Ascending aorta (tissue), 2 donors: Measurements from ENCODE around the gene ST3GAL5. TPM values are rescaled to one million over a fixed set of nuclear protein-coding genes. Genes with fewer than 3 reads are reported as not detected.
"Not testable (repeated sequence)": the region's sequence is repeated elsewhere in the genome, so short reads cannot be mapped to it uniquely, and the experiment has no call there.

ENCODE experiments used
- DNase-seq, 2 donors: peaks; one replicate each; pipeline ENCODE4 v3.0.0-alpha.2; 2019; ENCODE audit warnings: low spot score in 2 of 2
- H3K27ac ChIP-seq, 2 donors: fragments of 200-600 bp; sonication (generic); one replicate each; pipeline ENCODE4 v1.5.1; 2016 to 2017; ENCODE audit warnings: mild to moderate bottlenecking in 1 of 2
- H3K27me3 ChIP-seq: fragments of 200-600 bp; sonication (generic); one replicate; pipeline ENCODE4 v1.5.1; 2017
- H3K36me3 ChIP-seq, 2 donors: fragments of 200-600 bp; sonication (generic); one replicate each; pipeline ENCODE4 v1.5.1; 2016
- H3K4me1 ChIP-seq, 2 donors: fragments of 200-600 bp; sonication (generic); one replicate each; pipeline ENCODE4 v1.5.1; 2016 to 2017; ENCODE audit warnings: mild to moderate bottlenecking in 1 of 2
- H3K4me3 ChIP-seq, 2 donors: fragments of 200-600 bp; sonication (generic); one replicate each; pipeline ENCODE4 v1.5.1; 2016 to 2017; ENCODE audit warnings: mild to moderate bottlenecking in 1 of 2
- H3K9me3 ChIP-seq, 2 donors: fragments of 200-600 bp; sonication (generic); one replicate each; pipeline ENCODE4 v1.5.1; 2016
- intact Hi-C: fragments of 100-400 bp; cut with DNase I; formaldehyde crosslinking; loops from one replicate; pipeline ENCODE4 v1.15.1; 2023
- total RNA-seq: library from RNA; depleted of rRNA; stranded (reverse); fragments of >200 nt; gene quantifications from one replicate; pipeline ENCODE4 v1.1.0, GENCODE V29; 2016
- TF ChIP-seq, protein P1 (sequence below), 3 experiments: fragments of 200-600 bp in 2 of 3; fragments of 450-650 bp in 1 of 3; sonication (generic) in 2 of 3; IDR thresholded peaks; one replicate each; pipeline ENCODE4 v1.5.1; 2016 to 2019; ENCODE audit warnings: antibody characterized with exemption in 3 of 3, mild to moderate bottlenecking in 1 of 3, moderate library complexity in 1 of 3

ST3GAL5 gene
- total RNA-seq, 1 donor from 2014 or later: 21.0 TPM

GRCh38 chr2:85935170-85935745 is 46.5 kb upstream of the ST3GAL5 start:
- Histone ChIP-seq H3K9me3 (no peaks in the 10 kb centered on the region), H3K4me3 (no peak overlapping the region), H3K27me3 (no peaks in the 10 kb centered on the region), H3K4me1 (no peaks in the 10 kb centered on the region), H3K36me3 (no peaks in the 10 kb centered on the region), H3K27ac (no peak overlapping the region)
- TF ChIP-seq, protein P1, sequence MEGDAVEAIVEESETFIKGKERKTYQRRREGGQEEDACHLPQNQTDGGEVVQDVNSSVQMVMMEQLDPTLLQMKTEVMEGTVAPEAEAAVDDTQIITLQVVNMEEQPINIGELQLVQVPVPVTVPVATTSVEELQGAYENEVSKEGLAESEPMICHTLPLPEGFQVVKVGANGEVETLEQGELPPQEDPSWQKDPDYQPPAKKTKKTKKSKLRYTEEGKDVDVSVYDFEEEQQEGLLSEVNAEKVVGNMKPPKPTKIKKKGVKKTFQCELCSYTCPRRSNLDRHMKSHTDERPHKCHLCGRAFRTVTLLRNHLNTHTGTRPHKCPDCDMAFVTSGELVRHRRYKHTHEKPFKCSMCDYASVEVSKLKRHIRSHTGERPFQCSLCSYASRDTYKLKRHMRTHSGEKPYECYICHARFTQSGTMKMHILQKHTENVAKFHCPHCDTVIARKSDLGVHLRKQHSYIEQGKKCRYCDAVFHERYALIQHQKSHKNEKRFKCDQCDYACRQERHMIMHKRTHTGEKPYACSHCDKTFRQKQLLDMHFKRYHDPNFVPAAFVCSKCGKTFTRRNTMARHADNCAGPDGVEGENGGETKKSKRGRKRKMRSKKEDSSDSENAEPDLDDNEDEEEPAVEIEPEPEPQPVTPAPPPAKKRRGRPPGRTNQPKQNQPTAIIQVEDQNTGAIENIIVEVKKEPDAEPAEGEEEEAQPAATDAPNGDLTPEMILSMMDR (IDR thresholded peaks at IDR 0.05): no peak
- no peak for DNase-seq
- intact Hi-C loops: no loop called here

DNA sequence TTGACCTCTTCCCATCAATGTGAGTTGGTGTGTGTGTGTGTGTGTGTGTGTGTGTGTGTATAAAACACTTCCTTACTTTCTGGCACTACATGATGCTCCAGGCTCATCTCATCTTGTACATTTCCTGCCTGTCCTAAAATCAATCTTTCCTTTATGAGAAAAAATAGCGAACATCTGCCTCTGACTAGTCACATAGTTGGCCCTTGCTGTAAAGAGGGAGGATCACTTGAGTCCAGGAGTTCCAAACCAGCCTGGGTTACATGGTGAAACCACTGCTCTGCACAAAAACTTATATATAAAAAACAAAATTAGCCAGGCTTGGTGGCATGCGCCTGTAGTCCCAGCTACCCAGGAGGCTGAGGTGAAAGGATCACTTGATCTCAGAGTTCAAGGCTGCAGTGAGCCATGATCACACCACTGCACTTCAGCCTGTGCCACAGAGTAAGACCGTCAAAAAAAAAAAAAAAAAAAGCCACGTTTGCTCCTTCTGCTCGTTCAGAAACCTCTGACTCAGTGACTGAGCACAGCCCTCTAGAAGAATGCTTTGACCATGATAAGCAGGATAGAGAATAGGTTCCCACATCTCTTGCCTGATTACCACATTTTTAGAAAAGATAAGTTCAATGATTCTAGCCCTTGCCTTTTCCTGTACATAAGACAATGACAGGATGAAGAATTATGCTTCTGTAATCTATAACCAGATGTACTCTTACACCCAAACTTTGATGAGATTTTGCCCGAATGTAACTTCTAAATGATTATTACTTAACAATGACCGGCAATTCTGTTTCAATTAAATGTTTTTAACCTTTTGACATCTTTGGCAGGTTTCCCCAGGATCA is 45.2 kb upstream of the ST3GAL5 start:
- intact Hi-C loops: no loop called here
- H3K36me3 ChIP-seq: no peaks in the 10 kb centered on the region
- H3K27ac ChIP-seq: no peak overlapping the region
- TF ChIP-seq, protein P1 (IDR thresholded peaks at IDR 0.05): no peak
- H3K4me1 ChIP-seq: no peaks in the 10 kb centered on the region
- no peak overlapping the region for H3K4me3 ChIP-seq
- no peaks in the 10 kb centered on the region for H3K27me3 ChIP-seq
- H3K9me3 ChIP-seq: no peaks in the 10 kb centered on the region
- no peak for DNase-seq

DNA sequence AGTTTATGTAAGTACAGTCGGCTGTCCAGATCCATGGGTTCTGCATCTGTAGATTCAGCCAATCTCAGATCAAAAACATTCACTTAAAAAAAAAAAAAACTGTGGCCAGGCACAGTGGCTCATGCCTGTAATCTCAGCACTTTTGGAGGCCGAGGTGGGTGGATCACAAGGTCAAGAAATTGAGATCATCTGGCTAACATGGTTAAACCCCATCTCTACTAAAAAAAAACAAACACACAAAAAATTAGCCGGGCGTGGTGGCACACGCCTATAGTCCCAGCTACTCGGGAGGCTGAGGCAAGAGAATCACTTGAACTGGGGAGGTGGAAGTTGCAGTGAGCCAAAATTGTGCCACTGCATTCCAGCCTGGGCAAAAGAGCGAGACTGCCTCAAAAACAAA is 42.4 kb upstream of the ST3GAL5 start:
- H3K36me3 ChIP-seq, H3K27ac ChIP-seq, H3K4me1 ChIP-seq, DNase-seq, H3K27me3 ChIP-seq, H3K4me3 ChIP-seq, H3K9me3 ChIP-seq, intact Hi-C loops: not testable (repeated sequence)

- intact Hi-C loops: no loop called here
- Histone ChIP-seq H3K4me1 (no peaks in the 10 kb centered on the region), H3K4me3 (no peak overlapping the region), H3K9me3 (no peaks in the 10 kb centered on the region), H3K27me3 (no peaks in the 10 kb centered on the region), H3K27ac (peak overlapping the region; percentile 36 to 47), H3K36me3 (no peaks in the 10 kb centered on the region)
- DNase-seq: no peak
- TF ChIP-seq, protein P1 (IDR thresholded peaks at IDR 0.05): no peak
Observed at GRCh38 chr2:85930129-85931124, 41.6 kb upstream of the ST3GAL5 start.

GRCh38 chr2:85929096-85930050 is 40.6 kb upstream of the ST3GAL5 start:
- intact Hi-C loops: no loop called here
- H3K27me3 ChIP-seq: no peaks in the 10 kb centered on the region
- no peak for DNase-seq
- H3K4me3 ChIP-seq: no peak overlapping the region
- H3K4me1 ChIP-seq: no peaks in the 10 kb centered on the region
- H3K9me3 ChIP-seq: no peaks in the 10 kb centered on the region
- H3K36me3 ChIP-seq: no peaks in the 10 kb centered on the region
- TF ChIP-seq, protein P1 (IDR thresholded peaks at IDR 0.05): no peak
- H3K27ac ChIP-seq: no peak overlapping the region
